B cell (primary cell): Measurements from ENCODE around the gene VWA1. TPM values are rescaled to one million over a fixed set of nuclear protein-coding genes. Genes with fewer than 3 reads are reported as not detected.
A peak's percentile ranks its signal among the peaks of the same experiment; 100 is the strongest.

Source experiments
- ATAC-seq: fragments of 200-7000 bp; cut with Tn5 transposase; one replicate; pipeline ENCODE4 v1.10.0; 2021; ENCODE audit warnings: low read depth, mild to moderate bottlenecking, moderate number of reproducible peaks, moderate library complexity
- CTCF ChIA-PET: fragments of 350-600 bp; sonication (Branson Sonifier 250); formaldehyde crosslinking; loops from one replicate; lab custom pipeline; 2021; ENCODE audit warnings: antibody characterized with exemption, inconsistent platforms; lab: Charles Lee
- POLR2A ChIA-PET: fragments of 350-600 bp; sonication (Branson Sonifier 250); formaldehyde crosslinking; loops from one replicate; lab custom pipeline; 2021; ENCODE audit warnings: antibody characterized with exemption; lab: Charles Lee
- DNase-seq: peaks from one replicate; pipeline ENCODE4 v3.0.0; 2013
- H2AFZ ChIP-seq: 2 replicates; pipeline ENCODE4 v1.6.1; 2012; ENCODE audit warnings: mild to moderate bottlenecking, low read depth, low read length; ENCODE audit not compliant: insufficient read depth, poor library complexity, severe bottlenecking
- H3K27ac ChIP-seq, 2 donors: 1 replicate in 1 of 2; 2 replicates in 1 of 2; pipeline ENCODE4 v1.5.1; 2012 to 2013; ENCODE audit warnings: low read length in 2 of 2, mild to moderate bottlenecking in 2 of 2, moderate library complexity in 1 of 2
- H3K27me3 ChIP-seq, 4 experiments: fragments of 200-600 bp in 1 of 4; sonication (generic) in 1 of 4; replicated peaks in 1 of 4; 1 replicate in 2 of 4; 2 replicates in 2 of 4; pipeline versions ENCODE4 v1.6.1 to v1.7.0; 2013 to 2016; ENCODE audit warnings: low read length in 3 of 4, mild to moderate bottlenecking in 2 of 4, mixed read lengths in 1 of 4, moderate library complexity in 1 of 4; ENCODE audit not compliant: insufficient read depth in 4 of 4, control insufficient read depth in 3 of 4; ENCODE audit errors: control extremely low read depth in 1 of 4
- H3K36me3 ChIP-seq, 2 experiments: replicated peaks in 1 of 2; 1 replicate in 1 of 2; 2 replicates in 1 of 2; pipeline versions ENCODE4 v1.6.1 to v1.7.1; 2013; ENCODE audit warnings: low read length in 1 of 2; ENCODE audit not compliant: insufficient read depth in 2 of 2, control insufficient read depth in 1 of 2; ENCODE audit errors: control extremely low read depth in 1 of 2, extremely low read depth in 1 of 2
- H3K4me1 ChIP-seq, 2 donors: fragments of 200-600 bp in 1 of 2; sonication (generic) in 1 of 2; 1 replicate in 1 of 2; 2 replicates in 1 of 2; pipeline versions ENCODE4 v1.5.1 to v1.6.1; 2013 to 2017; ENCODE audit warnings: low read length in 2 of 2; ENCODE audit not compliant: control insufficient read depth in 2 of 2, insufficient read depth in 2 of 2
- H3K4me2 ChIP-seq: replicated peaks from 2 replicates; pipeline ENCODE3; 2012; ENCODE audit warnings: mild to moderate bottlenecking, low read depth, low read length; ENCODE audit not compliant: poor library complexity, severe bottlenecking
- H3K4me3 ChIP-seq, 5 experiments: fragments of 200-600 bp in 1 of 5; sonication (generic) in 1 of 5; 1 replicate in 3 of 5; 2 replicates in 2 of 5; pipeline versions ENCODE4 v1.5.1 to v1.7.0; 2011 to 2016; ENCODE audit warnings: low read length in 4 of 5, mild to moderate bottlenecking in 4 of 5, low read depth in 2 of 5, control low read depth in 1 of 5, moderate library complexity in 1 of 5; ENCODE audit not compliant: insufficient read depth in 1 of 5; ENCODE audit errors: control extremely low read depth in 1 of 5, extremely low read depth in 1 of 5
- H3K79me2 ChIP-seq: fragments of 200-600 bp; sonication (generic); one replicate; pipeline ENCODE4 v1.6.0; 2016; ENCODE audit warnings: low read length; ENCODE audit not compliant: control insufficient read depth, insufficient read depth
- H3K9ac ChIP-seq: fragments of 200-600 bp; sonication (generic); 2 replicates; pipeline ENCODE4 v1.6.1; 2017; ENCODE audit warnings: mild to moderate bottlenecking, low read length, moderate library complexity
- H3K9me3 ChIP-seq, 3 donors: one replicate each; pipeline versions ENCODE4 v1.6.1 to v1.7.1; 2013; ENCODE audit warnings: low read length in 2 of 3; ENCODE audit not compliant: control insufficient read depth in 2 of 3, insufficient read depth in 1 of 3; ENCODE audit errors: control extremely low read depth in 1 of 3
- H4K20me1 ChIP-seq: 2 replicates; pipeline ENCODE4 v1.6.0; 2012; ENCODE audit warnings: mild to moderate bottlenecking, low read length; ENCODE audit not compliant: insufficient read depth, control insufficient read depth, poor library complexity, severe bottlenecking
- H3K27ac Mint-ChIP-seq: one replicate; pipeline ENCODE4 v1.8.0; 2021; ENCODE audit warnings: mixed read lengths
- H3K27me3 Mint-ChIP-seq: one replicate; pipeline ENCODE4 v1.8.0; 2021; ENCODE audit warnings: mixed read lengths
- H3K4me1 Mint-ChIP-seq: one replicate; pipeline ENCODE4 v1.8.0; 2021; ENCODE audit warnings: mixed read lengths
- H3K4me3 Mint-ChIP-seq: one replicate; pipeline ENCODE4 v1.8.0; 2021; ENCODE audit warnings: mixed read lengths
- H3K9me3 Mint-ChIP-seq: one replicate; pipeline ENCODE4 v1.8.0; 2022; ENCODE audit warnings: mixed read lengths; ENCODE audit not compliant: insufficient read depth
- EZH2 ChIP-seq: IDR thresholded peaks from 2 replicates; pipeline ENCODE4 v1.6.1; 2012; ENCODE audit warnings: borderline replicate concordance, low read depth, mild to moderate bottlenecking, moderate library complexity, low read length; ENCODE audit not compliant: insufficient read depth, poor library complexity, severe bottlenecking
- WGBS: methylation state at CpG from one replicate; pipeline ENCODE4 v1.1.5; 2013; ENCODE audit warnings: missing lambda C conversion rate; ENCODE audit not compliant: insufficient coverage; 5-methylcytosine and 5-hydroxymethylcytosine counted together
- intact Hi-C: fragments of 100-400 bp; cut with micrococcal nuclease; formaldehyde crosslinking; loops from one replicate; pipeline ENCODE4 v1.10.0; 2022
- polyA plus RNA-seq: library from polyadenylated mRNA; depleted of rRNA; stranded (reverse); fragments of >200 nt; gene quantifications from 2 replicates; pipeline ENCODE4 v1.2.3, GENCODE V29; 2012
- total RNA-seq, 2 donors: library from RNA; stranded (reverse); fragments of 120-200 nt in 1 of 2; gene quantifications; 1 replicate in 1 of 2; 2 replicates in 1 of 2; pipeline versions ENCODE4 v1.2.3 to v1.2.4, GENCODE V29; 2013 to 2022
- TF ChIP-seq, protein P1 (sequence below): fragments of 200-600 bp; IDR thresholded peaks from one replicate; pipeline ENCODE4 v1.8.0; 2022; ENCODE audit warnings: antibody characterized with exemption, mild to moderate bottlenecking

The VWA1 gene
- total and polyA plus RNA-seq, 2 donors (not counting 1 experiment from before 2014, with no cell fraction given), result 0.09 TPM; not detected in 1

DNA sequence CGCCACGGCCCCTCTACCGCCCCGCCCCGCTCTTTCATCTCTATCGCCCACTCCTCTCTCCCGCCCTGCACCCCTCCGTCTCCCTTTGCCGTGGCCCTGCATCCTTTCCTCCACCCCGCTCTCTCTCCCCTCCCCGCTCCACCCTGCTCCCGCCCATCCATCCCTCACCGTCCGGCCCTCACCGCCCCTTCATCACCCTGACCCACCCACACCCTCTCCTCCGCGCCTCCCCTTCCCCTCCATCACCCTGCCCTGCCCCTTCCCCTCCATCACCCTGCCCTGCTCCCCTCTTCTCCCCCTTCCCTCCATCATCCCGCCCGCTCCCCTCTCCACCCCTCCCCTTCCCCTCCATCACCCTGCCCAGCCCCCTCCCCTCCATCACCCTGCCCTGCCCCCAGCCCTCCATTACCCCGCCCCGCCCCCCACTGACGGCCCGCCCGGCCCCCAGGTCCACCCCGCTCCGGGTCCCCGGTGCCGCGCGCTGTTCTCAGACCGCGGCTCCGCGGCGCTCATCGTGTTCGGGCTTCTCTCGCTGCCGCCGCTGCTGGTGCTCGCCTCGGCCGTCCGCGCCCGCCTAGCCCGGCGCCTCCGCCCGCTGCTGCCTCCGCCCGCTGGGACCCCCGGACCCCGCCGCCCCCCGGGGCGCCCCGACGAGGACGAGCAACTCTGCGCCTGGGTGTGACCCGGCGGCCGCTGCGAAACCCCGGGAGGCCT is 8.2 kb upstream of the VWA1 start:
- Histone ChIP-seq H3K36me3 (no peaks in the 10 kb centered on the region), H3K4me1 (peaks cover 0 to 3% of the 10 kb centered on the region in 2 donors), H3K9me3 (peaks cover 0 to 3% (median 0%) of the 10 kb centered on the region in 3 donors), H3K27me3 (peaks cover 0 to 34% (median 5%) of the 10 kb centered on the region in 4 experiments), H3K4me3 (no peak overlapping the region), H4K20me1 (no peaks in the 10 kb centered on the region), H2AFZ (no peak overlapping the region), H3K9ac (no peak overlapping the region), H3K27ac (no peak overlapping the region), H3K79me2 (no peaks in the 10 kb centered on the region), H3K4me2 (peak overlapping the region; percentile 67)
- Mint-ChIP-seq H3K27me3 (peaks cover 36% of the 10 kb centered on the region), H3K4me1 (peaks cover 3% of the 10 kb centered on the region), H3K27ac (no peak overlapping the region), H3K9me3 (no peaks in the 10 kb centered on the region), H3K4me3 (no peak overlapping the region)
- TF ChIP-seq EZH2, result no peak
- TF ChIP-seq, protein P1, sequence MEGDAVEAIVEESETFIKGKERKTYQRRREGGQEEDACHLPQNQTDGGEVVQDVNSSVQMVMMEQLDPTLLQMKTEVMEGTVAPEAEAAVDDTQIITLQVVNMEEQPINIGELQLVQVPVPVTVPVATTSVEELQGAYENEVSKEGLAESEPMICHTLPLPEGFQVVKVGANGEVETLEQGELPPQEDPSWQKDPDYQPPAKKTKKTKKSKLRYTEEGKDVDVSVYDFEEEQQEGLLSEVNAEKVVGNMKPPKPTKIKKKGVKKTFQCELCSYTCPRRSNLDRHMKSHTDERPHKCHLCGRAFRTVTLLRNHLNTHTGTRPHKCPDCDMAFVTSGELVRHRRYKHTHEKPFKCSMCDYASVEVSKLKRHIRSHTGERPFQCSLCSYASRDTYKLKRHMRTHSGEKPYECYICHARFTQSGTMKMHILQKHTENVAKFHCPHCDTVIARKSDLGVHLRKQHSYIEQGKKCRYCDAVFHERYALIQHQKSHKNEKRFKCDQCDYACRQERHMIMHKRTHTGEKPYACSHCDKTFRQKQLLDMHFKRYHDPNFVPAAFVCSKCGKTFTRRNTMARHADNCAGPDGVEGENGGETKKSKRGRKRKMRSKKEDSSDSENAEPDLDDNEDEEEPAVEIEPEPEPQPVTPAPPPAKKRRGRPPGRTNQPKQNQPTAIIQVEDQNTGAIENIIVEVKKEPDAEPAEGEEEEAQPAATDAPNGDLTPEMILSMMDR, result no peak
- 10% methylated on average over 57 of the region's 66 CpGs for WGBS
- ChIA-PET CTCF (interaction anchor here (2.3 kb wide), 1 partner anchor 14 kb away, joined by 9 read pairs; no protein-coding TSS in a partner anchor), POLR2A (no interaction called here)
- intact Hi-C loops, result no loop called here
- DNase-seq (peak; percentile 23), ATAC-seq (peak; percentile 28)

DNA sequence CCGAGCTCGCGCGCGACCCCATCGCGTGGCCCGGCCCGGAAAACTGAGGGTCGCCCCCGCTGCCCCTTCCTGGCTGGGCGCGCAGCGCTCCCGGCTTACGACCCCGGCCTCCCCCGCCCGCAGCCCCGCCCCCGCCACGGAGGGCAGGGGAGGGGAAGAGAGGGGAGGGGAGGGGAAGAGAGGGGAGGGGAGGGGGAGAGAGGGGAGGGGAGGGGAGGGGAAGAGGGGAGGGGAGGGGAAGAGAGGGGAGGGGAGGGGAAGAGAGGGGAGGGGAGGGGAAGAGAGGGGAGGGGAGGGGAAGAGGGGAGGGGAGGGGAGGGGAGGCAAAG is 7.7 kb upstream of the VWA1 start:
- ATAC-seq, result no peak
- H3K4me1 Mint-ChIP-seq, result peaks cover 3% of the 10 kb centered on the region
- no peak for DNase-seq
- H2AFZ ChIP-seq, result no peak overlapping the region
- H3K4me3 Mint-ChIP-seq, result no peak overlapping the region
- H3K27ac ChIP-seq, result no peak overlapping the region
- H3K79me2 ChIP-seq, result no peaks in the 10 kb centered on the region
- 18% methylated on average over 7 of the region's 22 CpGs for WGBS
- no peaks in the 10 kb centered on the region for H3K9me3 Mint-ChIP-seq
- no peak overlapping the region for H3K27ac Mint-ChIP-seq
- H3K4me3 ChIP-seq, result no peak overlapping the region
- peaks cover 34% of the 10 kb centered on the region for H3K27me3 Mint-ChIP-seq
- TF ChIP-seq EZH2, result no peak
- TF ChIP-seq, protein P1, result no peak
- H3K36me3 ChIP-seq, result no peaks in the 10 kb centered on the region
- ChIA-PET POLR2A (no interaction called here), CTCF (interaction anchor here (2.3 kb wide), 1 partner anchor 13 kb away, joined by 9 read pairs; no protein-coding TSS in a partner anchor)
- intact Hi-C loops, result no loop called here
- peaks cover 0 to 34% (median 5%) of the 10 kb centered on the region in 4 experiments for H3K27me3 ChIP-seq
- H3K4me2 ChIP-seq, result peak overlapping the region; percentile 67
- peaks cover 0 to 3% (median 0%) of the 10 kb centered on the region in 3 donors for H3K9me3 ChIP-seq
- no peaks in the 10 kb centered on the region for H4K20me1 ChIP-seq
- H3K4me1 ChIP-seq, result peaks cover 0 to 3% of the 10 kb centered on the region in 2 donors
- H3K9ac ChIP-seq, result no peak overlapping the region
